ENCODE data around the gene NFX1. TPM values are rescaled to one million over a fixed set of nuclear protein-coding genes. Genes with fewer than 3 reads are reported as not detected.
"Not testable (repeated sequence)": the region's sequence is repeated elsewhere in the genome, so short reads cannot be mapped to it uniquely, and the experiment has no call there.

NFX1 gene
- total RNA-seq, 2 donors from 2014 or later: 30.8 to 39.5 TPM

- WGBS: 86% methylated on average over 9 of the region's 9 CpGs
- H3K4me1 ChIP-seq (replicated peaks): no peaks in the 10 kb centered on the region
- no peak overlapping the region for H3K4me3 ChIP-seq
- DNase-seq (ENCODE audit: low spot score): no peak
- H3K9me3 ChIP-seq: no peaks in the 10 kb centered on the region
- no peak for TF ChIP-seq POLR2A (IDR thresholded peaks at IDR 0.05)
- TF ChIP-seq CTCF (IDR thresholded peaks at IDR 0.05): no peak
- TF ChIP-seq POLR2AphosphoS5 (IDR thresholded peaks at IDR 0.05): no peak
- no peak overlapping the region for H3K27ac ChIP-seq
- intact Hi-C loops (cut with DNase I): loop anchor here (5.0 kb wide), 2 partner anchors 39 to 89 kb away; no protein-coding TSS in a partner anchor
- no peaks in the 10 kb centered on the region for H3K36me3 ChIP-seq
- no peaks in the 10 kb centered on the region for H3K27me3 ChIP-seq (replicated peaks; ENCODE audit: insufficient read depth)
Observed at GRCh38 chr9:33378121-33378795, 87.9 kb downstream of the NFX1 start.

GRCh38 chr9:33379666-33380389 lies 89.5 kb downstream of the NFX1 start:
- H3K27ac ChIP-seq: no peak overlapping the region
- no peak for DNase-seq (ENCODE audit: low spot score)
- 89% methylated on average over 14 of the region's 14 CpGs for WGBS
- intact Hi-C loops (cut with DNase I): loop anchor here (5.0 kb wide), 2 partner anchors 37 to 87 kb away; no protein-coding TSS in a partner anchor
- H3K36me3 ChIP-seq: no peaks in the 10 kb centered on the region
- H3K9me3 ChIP-seq: no peaks in the 10 kb centered on the region
- H3K4me3 ChIP-seq: no peak overlapping the region
- H3K27me3 ChIP-seq (replicated peaks; ENCODE audit: insufficient read depth): no peaks in the 10 kb centered on the region
- H3K4me1 ChIP-seq (replicated peaks): no peaks in the 10 kb centered on the region
- TF ChIP-seq POLR2AphosphoS5 (IDR thresholded peaks at IDR 0.05) (no peak), CTCF (IDR thresholded peaks at IDR 0.05) (no peak), POLR2A (IDR thresholded peaks at IDR 0.05) (no peak)

- 89% methylated on average over 5 of the region's 5 CpGs for WGBS
Observed at GRCh38 chr9:33380390-33381094, 90.2 kb downstream of the NFX1 start.

GRCh38 chr9:33381231-33381791 lies 91.0 kb downstream of the NFX1 start:
- Histone ChIP-seq H3K4me1 (replicated peaks) (no peaks in the 10 kb centered on the region), H3K27me3 (replicated peaks; ENCODE audit: insufficient read depth) (no peaks in the 10 kb centered on the region), H3K4me3 (no peak overlapping the region), H3K36me3 (no peaks in the 10 kb centered on the region), H3K9me3 (no peaks in the 10 kb centered on the region), H3K27ac (no peak overlapping the region)
- TF ChIP-seq CTCF (IDR thresholded peaks at IDR 0.05): no peak
- no peak for TF ChIP-seq POLR2A (IDR thresholded peaks at IDR 0.05)
- TF ChIP-seq POLR2AphosphoS5 (IDR thresholded peaks at IDR 0.05): no peak
- DNase-seq (ENCODE audit: low spot score): no peak
- intact Hi-C loops (cut with DNase I): no loop called here
- WGBS: 64% methylated on average over 11 of the region's 11 CpGs

More at GRCh38 chr9:33380390-33381094, 90.2 kb downstream of the NFX1 start:
- no peak overlapping the region for H3K4me3 ChIP-seq
- no peak for TF ChIP-seq POLR2A (IDR thresholded peaks at IDR 0.05)
- no peak for TF ChIP-seq POLR2AphosphoS5 (IDR thresholded peaks at IDR 0.05)
- TF ChIP-seq CTCF (IDR thresholded peaks at IDR 0.05): no peak
- intact Hi-C loops (cut with DNase I): no loop called here
- DNase-seq (ENCODE audit: low spot score): no peak
- no peaks in the 10 kb centered on the region for H3K4me1 ChIP-seq (replicated peaks)
- H3K27ac ChIP-seq: no peak overlapping the region
- no peaks in the 10 kb centered on the region for H3K27me3 ChIP-seq (replicated peaks; ENCODE audit: insufficient read depth)
- H3K36me3 ChIP-seq: no peaks in the 10 kb centered on the region
- H3K9me3 ChIP-seq: no peaks in the 10 kb centered on the region

- H3K9me3 ChIP-seq; H3K36me3 ChIP-seq; intact Hi-C loops (cut with DNase I); H3K27ac ChIP-seq; DNase-seq (ENCODE audit: low spot score); H3K27me3 ChIP-seq (replicated peaks; ENCODE audit: insufficient read depth); H3K4me3 ChIP-seq; H3K4me1 ChIP-seq (replicated peaks): not testable (repeated sequence)
- WGBS: 80% methylated on average over 10 of the region's 10 CpGs
Observed at GRCh38 chr9:33382397-33382796, 92.1 kb downstream of the NFX1 start.

- 94% methylated on average over 11 of the region's 11 CpGs for WGBS
- DNase-seq (ENCODE audit: low spot score); H3K36me3 ChIP-seq; intact Hi-C loops (cut with DNase I); H3K9me3 ChIP-seq; H3K27me3 ChIP-seq (replicated peaks; ENCODE audit: insufficient read depth); H3K4me3 ChIP-seq; H3K4me1 ChIP-seq (replicated peaks); H3K27ac ChIP-seq: not testable (repeated sequence)
Observed at GRCh38 chr9:33383396-33383795, 93.1 kb downstream of the NFX1 start.

GRCh38 chr9:33385536-33385935 lies 95.2 kb downstream of the NFX1 start:
- DNase-seq (ENCODE audit: low spot score): not testable (repeated sequence)

More at GRCh38 chr9:33385536-33385935, 95.2 kb downstream of the NFX1 start:
- H3K4me1 ChIP-seq (replicated peaks); intact Hi-C loops (cut with DNase I); H3K9me3 ChIP-seq; H3K27ac ChIP-seq; H3K4me3 ChIP-seq; H3K27me3 ChIP-seq (replicated peaks; ENCODE audit: insufficient read depth); H3K36me3 ChIP-seq: not testable (repeated sequence)
- 92% methylated on average over 11 of the region's 11 CpGs for WGBS
